Endothelial cell of umbilical vein (primary cell): ENCODE data around the gene MBNL2. TPM values are rescaled to one million over a fixed set of nuclear protein-coding genes. Genes with fewer than 3 reads are reported as not detected.

Experiments
- BruUV-seq: library from RNA; stranded (reverse); fragments of 400-500 nt; replicated peaks from 2 replicates; lab custom pipeline; 2021; lab: Mats Ljungman, UMichigan
- CTCF ChIA-PET: fragments of 300-600, 350-600 bp; sonication (Branson Sonifier 250); formaldehyde crosslinking; loops from one replicate; lab custom pipeline; 2021; ENCODE audit warnings: antibody characterized with exemption, inconsistent platforms; lab: Charles Lee
- POLR2A ChIA-PET: fragments of 300-600, 350-600 bp; sonication (Branson Sonifier 250); formaldehyde crosslinking; loops from one replicate; lab custom pipeline; 2021; ENCODE audit warnings: antibody characterized with exemption, inconsistent platforms; lab: Charles Lee
- DNase-seq: peaks from one replicate; pipeline ENCODE4 v3.0.0-alpha.2; 2011; ENCODE audit warnings: low read depth, low spot score
- FAIRE-seq: peaks from 2 replicates; lab custom pipeline; 2011; peaks lifted over from hg19 to GRCh38; lab: Jason Lieb, UNC
- H2AFZ ChIP-seq: 2 replicates; pipeline ENCODE4 v1.6.0; 2012; ENCODE audit warnings: low read depth, low read length, control low read depth, inconsistent platforms
- H3K27ac ChIP-seq: 2 replicates; pipeline ENCODE4 v1.5.1; 2011; ENCODE audit warnings: low read depth, mild to moderate bottlenecking, control low read depth, low read length, moderate library complexity; ENCODE audit not compliant: insufficient read depth
- H3K27me3 ChIP-seq, 2 experiments: 2 replicates each; pipeline versions ENCODE4 v1.6.0 to v1.6.1; 2011; ENCODE audit warnings: low read length in 2 of 2, mixed read lengths in 1 of 2; ENCODE audit not compliant: control insufficient read depth in 2 of 2, insufficient read depth in 2 of 2
- H3K36me3 ChIP-seq, 2 experiments: 2 replicates in 1 of 2; 3 replicates in 1 of 2; pipeline ENCODE4 v1.5.1; 2011; ENCODE audit warnings: low read length in 2 of 2, mild to moderate bottlenecking in 1 of 2, moderate library complexity in 1 of 2; ENCODE audit not compliant: control insufficient read depth in 2 of 2, insufficient read depth in 2 of 2; ENCODE audit errors: extremely low read depth in 1 of 2
- H3K4me1 ChIP-seq: 3 replicates; pipeline ENCODE4 v1.5.1; 2011; ENCODE audit warnings: mild to moderate bottlenecking, low read length; ENCODE audit not compliant: control insufficient read depth, insufficient read depth; ENCODE audit errors: extremely low read depth
- H3K4me2 ChIP-seq: 2 replicates; pipeline ENCODE4 v1.6.1; 2011; ENCODE audit warnings: low read length, control low read depth, mixed read lengths; ENCODE audit not compliant: insufficient read depth
- H3K4me3 ChIP-seq, 3 experiments: fragments of 200-600 bp in 1 of 3; sonication (generic), shearing (Covaris generic) in 1 of 3; replicated peaks in 1 of 3; 2 replicates each; pipeline ENCODE4 v1.5.1; 2011 to 2016; ENCODE audit warnings: control low read depth in 3 of 3, low read length in 3 of 3, mild to moderate bottlenecking in 2 of 3, inconsistent platforms in 1 of 3, low read depth in 1 of 3, moderate library complexity in 1 of 3; ENCODE audit not compliant: insufficient read depth in 1 of 3
- H3K79me2 ChIP-seq: 2 replicates; pipeline ENCODE4 v1.6.0; 2012; ENCODE audit warnings: low read length, inconsistent platforms; ENCODE audit not compliant: control insufficient read depth, insufficient read depth
- H3K9ac ChIP-seq: replicated peaks from 2 replicates; pipeline ENCODE3; 2011; ENCODE audit warnings: low read length, control low read depth; ENCODE audit not compliant: insufficient read depth; ENCODE audit errors: extremely low read depth
- H3K9me1 ChIP-seq: replicated peaks from 3 replicates; pipeline ENCODE4 v1.6.0; 2011; ENCODE audit warnings: mild to moderate bottlenecking, low read length; ENCODE audit not compliant: control insufficient read depth, insufficient read depth; ENCODE audit errors: extremely low read depth
- H3K9me3 ChIP-seq: replicated peaks from 2 replicates; pipeline ENCODE4 v1.5.1; 2012; ENCODE audit warnings: low read length, inconsistent platforms; ENCODE audit not compliant: control insufficient read depth, insufficient read depth
- H4K20me1 ChIP-seq: replicated peaks from 2 replicates; pipeline ENCODE3; 2011; ENCODE audit warnings: mild to moderate bottlenecking, low read length; ENCODE audit not compliant: control insufficient read depth, insufficient read depth; ENCODE audit errors: extremely low read depth
- CTCF ChIP-seq, 2 donors: IDR thresholded peaks; 1 replicate in 1 of 2; 2 replicates in 1 of 2; pipeline ENCODE4 v1.5.1; 2011; ENCODE audit warnings: low read length in 2 of 2, mild to moderate bottlenecking in 2 of 2, moderate library complexity in 2 of 2, control low read depth in 1 of 2, inconsistent platforms in 1 of 2, low read depth in 1 of 2; ENCODE audit not compliant: insufficient read depth in 1 of 2; ENCODE audit errors: extremely low read depth in 1 of 2
- EZH2 ChIP-seq: IDR thresholded peaks from 2 replicates; pipeline ENCODE4 v1.6.1; 2012; ENCODE audit warnings: borderline replicate concordance, low read depth, mild to moderate bottlenecking, moderate library complexity, low read length, inconsistent platforms; ENCODE audit not compliant: severe bottlenecking
- FOS ChIP-seq: IDR thresholded peaks from 2 replicates; pipeline ENCODE4 v1.6.1; 2011; ENCODE audit warnings: mild to moderate bottlenecking, low read length, moderate library complexity, borderline replicate concordance; ENCODE audit not compliant: insufficient read depth
- MAX ChIP-seq: IDR thresholded peaks from 2 replicates; pipeline ENCODE4 v1.6.1; 2011; ENCODE audit not compliant: insufficient read depth, insufficient read length
- MYC ChIP-seq: IDR thresholded peaks from one replicate; pipeline ENCODE4 v1.6.1; 2011; ENCODE audit warnings: mild to moderate bottlenecking, low read depth, low read length
- POLR2A ChIP-seq: IDR thresholded peaks from 2 replicates; pipeline ENCODE4 v1.6.1; 2012; ENCODE audit warnings: low read depth, mild to moderate bottlenecking, control low read depth, low read length
- POLR2AphosphoS5 ChIP-seq: IDR thresholded peaks from 2 replicates; pipeline ENCODE4 v1.6.1; 2012; ENCODE audit warnings: low read depth, mild to moderate bottlenecking, control low read depth, low read length, moderate library complexity; ENCODE audit not compliant: insufficient read depth
- dilution Hi-C: fragments of 300-500 bp; cut with MboI; formaldehyde crosslinking; loops from one replicate; pipeline ENCODE4 v1.15.0; 2019; ENCODE audit warnings: low sequenced_read_pairs; ENCODE audit not compliant: extremely low pct_ligation_motif_present
- intact Hi-C: fragments of 100-400 bp; cut with micrococcal nuclease; formaldehyde crosslinking; loops from one replicate; pipeline ENCODE4 v1.10.0; 2022
- polyA plus RNA-seq, 4 experiments: library from polyadenylated mRNA; depleted of rRNA in 3 of 4; stranded (reverse) in 3 of 4; unstranded in 1 of 4; fragments of >200 nt; gene quantifications; 2 replicates each; pipeline versions ENCODE4 v1.2.1 to v1.2.3, GENCODE V29; 2011 to 2012; ENCODE audit warnings: missing spikeins in 1 of 4
- total RNA-seq: library from RNA; stranded (reverse); gene quantifications from 2 replicates; pipeline ENCODE4 v1.2.3, GENCODE V29; 2021

MBNL2 gene
- total and polyA plus RNA-seq, 2 donors (not counting 3 experiments of a cell fraction or from before 2014, with no cell fraction given), result 32.9 to 76.5 TPM

DNA sequence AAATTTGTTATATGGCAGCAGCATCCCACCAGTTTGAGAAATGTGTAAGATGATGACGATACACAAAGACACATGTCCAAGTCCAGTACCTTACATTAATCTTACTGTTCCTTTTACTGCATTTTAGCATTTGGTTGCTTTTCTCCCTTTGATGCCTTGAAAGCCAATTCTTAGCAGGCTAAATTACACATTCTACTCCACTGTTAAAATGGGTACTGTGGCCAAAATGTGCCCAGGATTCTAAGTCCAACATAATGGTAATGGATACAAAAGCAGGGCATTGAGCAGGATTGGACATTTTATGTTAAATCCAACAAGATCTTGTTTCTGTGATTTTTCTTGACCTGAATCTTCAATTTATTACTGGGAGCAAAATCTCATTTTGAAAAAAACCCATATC lies 159.1 kb downstream of the MBNL2 start:
- H3K27ac ChIP-seq, result no peak overlapping the region
- FAIRE-seq (no peak), DNase-seq (no peak)
- no peak overlapping the region for H3K9ac ChIP-seq
- no peaks in the 10 kb centered on the region for H4K20me1 ChIP-seq
- no peak overlapping the region for H3K4me3 ChIP-seq
- no peaks in the 10 kb centered on the region for H3K9me1 ChIP-seq
- H3K36me3 ChIP-seq, result peaks cover 6 to 14% of the 10 kb centered on the region in 2 experiments
- no TSS peak for BruUV-seq
- intact Hi-C loops (no loop called here), dilution Hi-C loops (no loop called here)
- H3K4me2 ChIP-seq, result no peak overlapping the region
- ChIA-PET POLR2A (no interaction called here), CTCF (no interaction called here)
- no peaks in the 10 kb centered on the region for H3K27me3 ChIP-seq
- no peak overlapping the region for H2AFZ ChIP-seq
- H3K79me2 ChIP-seq, result no peaks in the 10 kb centered on the region
- H3K9me3 ChIP-seq, result no peaks in the 10 kb centered on the region
- TF ChIP-seq MAX, result no peak
- TF ChIP-seq CTCF (IDR thresholded peaks at IDR 0.05; ENCODE audit: extremely low read depth in 1 of 2, insufficient read depth in 1 of 2, low read depth in 1 of 2, low read length in 2 of 2), result no peak
- no peak for TF ChIP-seq EZH2
- no peak for TF ChIP-seq FOS
- TF ChIP-seq POLR2A, result no peak
- TF ChIP-seq MYC, result no peak
- H3K4me1 ChIP-seq, result no peaks in the 10 kb centered on the region

DNA sequence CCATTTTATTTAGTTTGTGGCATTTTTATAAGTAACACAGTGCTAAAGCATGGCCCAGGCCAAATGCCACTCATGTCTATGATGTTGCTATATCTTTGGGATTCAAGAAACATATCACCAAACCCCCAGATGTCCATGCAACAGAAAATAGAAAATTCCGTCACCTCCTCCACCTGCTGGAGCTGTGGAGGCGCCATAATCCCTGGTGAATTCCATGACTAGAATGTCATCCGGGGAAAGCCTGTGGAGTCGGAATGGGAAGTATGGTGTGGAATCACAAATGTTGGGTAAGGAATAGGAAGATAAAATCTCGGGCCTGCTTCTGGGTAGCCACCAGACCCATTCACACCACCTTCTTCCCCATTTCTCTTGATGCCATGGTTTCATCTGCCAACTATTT lies 160.1 kb downstream of the MBNL2 start:
- Histone ChIP-seq H3K9me1 (no peaks in the 10 kb centered on the region), H3K4me2 (no peak overlapping the region), H3K9me3 (no peaks in the 10 kb centered on the region), H2AFZ (no peak overlapping the region), H3K36me3 (peaks cover 7 to 17% of the 10 kb centered on the region in 2 experiments), H3K9ac (no peak overlapping the region), H3K79me2 (no peaks in the 10 kb centered on the region), H3K27me3 (no peaks in the 10 kb centered on the region), H3K4me1 (no peaks in the 10 kb centered on the region), H3K27ac (no peak overlapping the region), H3K4me3 (no peak overlapping the region), H4K20me1 (no peaks in the 10 kb centered on the region)
- intact Hi-C loops (no loop called here), dilution Hi-C loops (no loop called here)
- FAIRE-seq, result no peak
- CTCF ChIA-PET, result no interaction called here
- TF ChIP-seq FOS, result no peak
- no peak for TF ChIP-seq POLR2AphosphoS5
- POLR2A ChIA-PET, result no interaction called here
- no peak for DNase-seq
- BruUV-seq, result no TSS peak
